Measurements from ENCODE around the gene RGS7BP. TPM values are rescaled to one million over a fixed set of nuclear protein-coding genes. Genes with fewer than 3 reads are reported as not detected.
"Not testable (repeated sequence)": the region's sequence is repeated elsewhere in the genome, so short reads cannot be mapped to it uniquely, and the experiment has no call there.

The RGS7BP gene
- total and polyA plus RNA-seq, 11 donors, result 0.04 to 5.2 (median 1.9) TPM

DNA sequence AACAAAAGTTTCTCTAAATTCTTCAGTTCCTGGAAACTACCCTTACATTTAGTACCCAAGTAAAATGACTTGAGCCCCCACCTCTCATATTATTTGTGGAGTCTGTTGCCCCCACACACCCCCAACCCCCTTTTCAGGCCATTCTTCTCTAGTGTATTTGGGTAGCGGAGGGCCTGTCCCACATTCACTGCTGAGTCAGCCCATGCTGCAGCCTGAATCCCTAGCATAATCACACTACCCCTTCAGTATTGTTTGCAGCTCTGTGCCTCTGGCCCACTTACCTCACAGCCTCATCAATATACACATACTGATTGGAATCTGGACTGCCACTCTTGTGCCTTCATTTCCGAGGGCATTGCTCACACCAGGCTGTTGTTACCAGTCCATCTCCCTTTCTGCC, 26.8 kb downstream of the RGS7BP start:
- WGBS, 4 donors, result 92 to 95% (median 94%) methylated on average over 2 of the region's 2 CpGs
- Histone ChIP-seq H3K4me3 (no peak overlapping the region), H3K27ac (no peak overlapping the region)

DNA sequence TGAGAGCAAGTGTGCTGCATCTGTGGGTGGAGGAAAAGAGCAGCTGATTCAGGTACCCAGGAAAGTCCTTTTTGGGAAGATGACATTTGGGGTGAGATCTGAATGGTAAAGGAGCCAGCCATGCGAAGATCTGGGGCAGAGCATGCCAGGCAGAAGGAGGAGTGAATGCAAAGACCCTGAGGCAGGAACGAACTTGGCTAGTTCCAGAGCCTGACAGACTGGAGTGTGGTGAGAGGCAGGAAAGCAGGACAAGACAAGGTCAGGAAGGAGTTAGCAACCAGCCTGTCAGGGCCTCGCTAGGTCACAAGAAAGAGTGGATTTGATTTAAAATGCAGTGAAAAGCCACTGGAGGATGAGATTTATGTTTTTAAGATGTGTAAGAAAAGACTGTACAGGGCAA, 28.2 kb downstream of the RGS7BP start:
- Histone ChIP-seq H3K27ac (no peak overlapping the region), H3K4me3 (no peak overlapping the region), H3K4me1 (peaks cover 0 to 33% (median 8%) of the 10 kb centered on the region in 12 donors), H3K36me3 (no peaks in the 10 kb centered on the region), H3K9me3 (no peaks in the 10 kb centered on the region), H3K27me3 (no peaks in the 10 kb centered on the region)
- ATAC-seq (no peak), DNase-seq (no peak)
- WGBS, 4 donors, result 70 to 81% (median 77%) methylated on average over 3 of the region's 3 CpGs
- TF ChIP-seq POLR2A (IDR thresholded peaks at IDR 0.05), result no peak
- TF ChIP-seq, protein P1, sequence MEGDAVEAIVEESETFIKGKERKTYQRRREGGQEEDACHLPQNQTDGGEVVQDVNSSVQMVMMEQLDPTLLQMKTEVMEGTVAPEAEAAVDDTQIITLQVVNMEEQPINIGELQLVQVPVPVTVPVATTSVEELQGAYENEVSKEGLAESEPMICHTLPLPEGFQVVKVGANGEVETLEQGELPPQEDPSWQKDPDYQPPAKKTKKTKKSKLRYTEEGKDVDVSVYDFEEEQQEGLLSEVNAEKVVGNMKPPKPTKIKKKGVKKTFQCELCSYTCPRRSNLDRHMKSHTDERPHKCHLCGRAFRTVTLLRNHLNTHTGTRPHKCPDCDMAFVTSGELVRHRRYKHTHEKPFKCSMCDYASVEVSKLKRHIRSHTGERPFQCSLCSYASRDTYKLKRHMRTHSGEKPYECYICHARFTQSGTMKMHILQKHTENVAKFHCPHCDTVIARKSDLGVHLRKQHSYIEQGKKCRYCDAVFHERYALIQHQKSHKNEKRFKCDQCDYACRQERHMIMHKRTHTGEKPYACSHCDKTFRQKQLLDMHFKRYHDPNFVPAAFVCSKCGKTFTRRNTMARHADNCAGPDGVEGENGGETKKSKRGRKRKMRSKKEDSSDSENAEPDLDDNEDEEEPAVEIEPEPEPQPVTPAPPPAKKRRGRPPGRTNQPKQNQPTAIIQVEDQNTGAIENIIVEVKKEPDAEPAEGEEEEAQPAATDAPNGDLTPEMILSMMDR (IDR thresholded peaks at IDR 0.05), result no peak
- intact Hi-C loops (cut with DNase I), result no loop called here

More for the DNA sequence above, 26.8 kb downstream of the RGS7BP start:
- Histone ChIP-seq H3K27me3 (no peaks in the 10 kb centered on the region), H3K9me3 (no peaks in the 10 kb centered on the region), H3K36me3 (no peaks in the 10 kb centered on the region), H3K4me1 (peaks cover 0 to 34% (median 8%) of the 10 kb centered on the region in 12 donors)
- intact Hi-C loops (cut with DNase I), result no loop called here
- TF ChIP-seq POLR2A (IDR thresholded peaks at IDR 0.05), result no peak
- TF ChIP-seq, protein P1 (IDR thresholded peaks at IDR 0.05), result no peak
- DNase-seq (no peak), ATAC-seq (no peak)

DNA sequence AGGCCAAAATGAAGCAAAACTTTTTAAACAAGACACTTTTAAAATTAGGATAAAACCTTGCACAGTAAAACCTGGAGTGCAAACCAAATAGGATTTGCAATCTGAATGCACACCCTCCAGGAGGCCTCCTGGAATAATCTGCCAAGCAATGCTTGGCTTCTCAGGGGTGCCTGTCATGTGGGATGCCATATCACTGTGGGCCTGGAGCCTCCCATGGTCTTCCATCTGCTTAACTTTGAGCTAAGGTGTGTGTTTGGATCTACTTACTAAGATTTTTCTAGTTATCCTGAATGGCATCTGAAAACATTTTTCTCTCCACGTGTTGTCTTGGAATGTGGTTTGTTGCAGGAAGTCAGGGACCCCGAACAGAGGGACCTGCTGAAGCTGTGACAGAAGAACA, 52.1 kb downstream of the RGS7BP start:
- Histone ChIP-seq H3K4me1 (no peaks in the 10 kb centered on the region), H3K27ac (no peak overlapping the region), H3K4me3 (no peak overlapping the region), H3K9me3 (peaks cover 0 to 15% (median 4%) of the 10 kb centered on the region in 12 donors), H3K36me3 (no peaks in the 10 kb centered on the region), H3K27me3 (no peaks in the 10 kb centered on the region)
- intact Hi-C loops (cut with DNase I), result no loop called here
- no peak for DNase-seq
- no peak for TF ChIP-seq POLR2A (IDR thresholded peaks at IDR 0.05)
- TF ChIP-seq, protein P1 (IDR thresholded peaks at IDR 0.05), result no peak
- WGBS, 4 donors, result 70 to 86% (median 78%) methylated on average over 2 of the region's 2 CpGs
- ATAC-seq, result no peak

DNA sequence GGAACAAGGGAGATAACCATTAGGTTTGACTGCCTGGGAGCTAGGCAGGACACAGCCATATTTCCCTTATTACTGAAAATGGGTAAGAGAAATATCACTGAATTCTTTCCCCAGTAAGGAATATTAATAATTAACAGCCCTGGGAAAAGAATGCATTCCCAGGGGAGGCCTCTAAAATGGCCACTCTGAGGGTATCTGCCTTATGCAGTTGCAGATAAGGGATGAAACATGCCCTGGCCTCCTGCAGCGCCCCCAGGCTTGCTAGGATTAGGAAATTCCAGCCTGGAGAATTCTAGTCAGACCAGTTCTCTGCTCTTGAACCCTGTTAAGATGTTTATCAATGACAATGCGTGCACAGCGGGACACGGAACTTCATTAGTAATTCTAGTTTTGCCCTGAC, 52.8 kb downstream of the RGS7BP start:
- H3K4me3 ChIP-seq; H3K27me3 ChIP-seq; H3K36me3 ChIP-seq; intact Hi-C loops (cut with DNase I); H3K27ac ChIP-seq; ATAC-seq; H3K4me1 ChIP-seq; DNase-seq: not testable (repeated sequence)
- WGBS, 4 donors, result 65 to 93% (median 80%) methylated on average over 4 of the region's 4 CpGs
- peaks cover 0 to 15% (median 4%) of the 10 kb centered on the region in 12 donors for H3K9me3 ChIP-seq

DNA sequence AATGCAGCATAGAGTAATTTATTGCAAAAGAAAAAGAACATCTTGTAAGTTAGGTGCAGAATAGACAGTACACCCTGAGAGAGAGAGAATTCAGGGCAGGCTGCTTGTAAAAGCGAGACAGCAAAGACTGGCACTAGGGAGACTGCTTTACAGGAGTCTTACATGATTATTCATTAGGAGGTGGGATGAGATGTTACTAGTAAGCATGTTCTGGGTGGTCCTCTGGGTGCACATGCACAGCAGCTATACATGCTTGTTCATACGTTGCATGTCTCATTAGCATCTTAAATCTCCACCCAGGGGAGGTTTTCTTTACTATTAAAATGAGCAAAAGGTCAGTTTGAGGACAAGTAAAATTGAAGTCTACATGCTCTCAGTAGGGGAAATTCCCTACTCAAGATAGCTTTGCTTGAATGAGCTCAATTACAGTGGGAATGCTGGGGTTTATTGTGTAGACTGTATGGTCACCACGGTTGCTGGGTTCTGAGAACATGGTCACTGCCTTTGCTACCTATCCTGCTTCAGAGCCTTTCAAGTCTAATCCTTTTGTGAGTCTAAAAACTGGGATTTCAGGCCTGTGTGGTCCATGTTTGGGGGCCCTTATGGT, 60.6 kb downstream of the RGS7BP start:
- Histone ChIP-seq H3K9me3 (no peaks in the 10 kb centered on the region), H3K36me3 (no peaks in the 10 kb centered on the region), H3K27ac (no peak overlapping the region), H3K27me3 (no peaks in the 10 kb centered on the region), H3K4me1 (peaks cover 0 to 21% (median 0%) of the 10 kb centered on the region in 12 donors), H3K4me3 (no peak overlapping the region)
- ATAC-seq (no peak), DNase-seq (no peak)
- TF ChIP-seq, protein P1 (IDR thresholded peaks at IDR 0.05), result no peak
- no peak for TF ChIP-seq POLR2A (IDR thresholded peaks at IDR 0.05)
- 68 to 78% (median 77%) methylated on average over 3 of the region's 3 CpGs for WGBS, 4 donors
- intact Hi-C loops (cut with DNase I), result no loop called here
